GM23248 (cell line): ENCODE measurements around the gene MAPK8IP2. TPM values are rescaled to one million over a fixed set of nuclear protein-coding genes. Genes with fewer than 3 reads are reported as not detected.

Experiments
- DNase-seq: peaks from one replicate; pipeline ENCODE4 v3.0.0-alpha.2; 2015
- H2AFZ ChIP-seq: fragments of 200-600 bp; sonication (generic); 2 replicates; pipeline ENCODE4 v1.6.1; 2016; ENCODE audit warnings: antibody characterized with exemption
- H3F3A ChIP-seq: fragments of 200-600 bp; sonication (generic); 2 replicates; pipeline ENCODE4 v1.6.1; 2016; ENCODE audit warnings: mild to moderate bottlenecking, antibody characterized with exemption, mixed run types; ENCODE audit not compliant: insufficient read depth
- H3K27ac ChIP-seq: fragments of 200-600 bp; sonication (generic); 2 replicates; pipeline ENCODE4 v1.5.1; 2016; ENCODE audit warnings: mild to moderate bottlenecking
- H3K27me3 ChIP-seq: fragments of 200-600 bp; sonication (generic); replicated peaks from 2 replicates; pipeline ENCODE4 v1.6.1; 2016; ENCODE audit warnings: mild to moderate bottlenecking; ENCODE audit not compliant: insufficient read depth
- H3K36me3 ChIP-seq: fragments of 200-600 bp; sonication (generic); 2 replicates; pipeline ENCODE4 v1.6.1; 2016; ENCODE audit warnings: low read depth, mild to moderate bottlenecking
- H3K4me1 ChIP-seq: fragments of 200-600 bp; sonication (generic); 2 replicates; pipeline ENCODE4 v1.6.1; 2016; ENCODE audit warnings: mild to moderate bottlenecking; ENCODE audit not compliant: insufficient read depth
- H3K4me2 ChIP-seq: fragments of 200-600 bp; sonication (generic); one replicate; pipeline ENCODE4 v1.6.1; 2016; ENCODE audit warnings: mild to moderate bottlenecking; ENCODE audit not compliant: unreplicated experiment
- H3K4me3 ChIP-seq: fragments of 200-600 bp; sonication (generic); 2 replicates; pipeline ENCODE4 v1.5.1; 2016; ENCODE audit warnings: mild to moderate bottlenecking
- H3K79me2 ChIP-seq: fragments of 200-600 bp; sonication (generic); 2 replicates; pipeline ENCODE4 v1.6.1; 2016; ENCODE audit warnings: mild to moderate bottlenecking; ENCODE audit not compliant: insufficient read depth
- H3K9ac ChIP-seq: fragments of 200-600 bp; sonication (generic); 2 replicates; pipeline ENCODE4 v1.6.1; 2016; ENCODE audit warnings: mild to moderate bottlenecking
- H3K9me2 ChIP-seq: fragments of 200-600 bp; sonication (generic); 2 replicates; pipeline ENCODE4 v1.6.1; 2016; ENCODE audit warnings: mixed run types, mild to moderate bottlenecking, moderate library complexity; ENCODE audit not compliant: insufficient read depth
- H3K9me3 ChIP-seq: fragments of 200-600 bp; sonication (generic); one replicate; pipeline ENCODE4 v1.6.1; 2017; ENCODE audit warnings: low read depth
- H4K20me1 ChIP-seq: fragments of 200-600 bp; sonication (generic); 2 replicates; pipeline ENCODE4 v1.6.0; 2016; ENCODE audit not compliant: insufficient read depth
- EZH2 ChIP-seq: fragments of 200-600 bp; sonication (generic); IDR thresholded peaks from 2 replicates; pipeline ENCODE4 v1.6.1; 2018; ENCODE audit warnings: antibody characterized with exemption, mild to moderate bottlenecking; ENCODE audit not compliant: insufficient read depth, poor library complexity, severe bottlenecking
- EZH2phosphoT487 ChIP-seq: fragments of 200-600 bp; sonication (generic); IDR thresholded peaks from 2 replicates; pipeline ENCODE4 v1.6.1; 2018; ENCODE audit warnings: antibody characterized with exemption, moderate library complexity, mild to moderate bottlenecking, low read depth; ENCODE audit not compliant: insufficient read depth
- WGBS, 2 experiments: methylation state at CpG; one replicate each; pipeline ENCODE4 v1.1.6; 2015 to 2017; ENCODE audit warnings: low lambda C conversion rate in 2 of 2, low coverage in 1 of 2; ENCODE audit errors: missing lambda C conversion rate in 2 of 2; 5-methylcytosine and 5-hydroxymethylcytosine counted together
- in situ Hi-C: fragments of 300-500 bp; cut with MboI; formaldehyde crosslinking; loops from 2 replicates; pipeline ENCODE4 v1.15.0; 2020
- polyA plus RNA-seq: library from polyadenylated mRNA; unstranded; fragments of >200 nt; fragmentation: Nextera tagmentation; extraction: Ambion mirVana; gene quantifications from 2 replicates; pipeline ENCODE4 v1.2.1, GENCODE V29; 2016
- total RNA-seq: library from RNA; depleted of rRNA; stranded (reverse); fragments of >200 nt; shearing (Covaris generic); gene quantifications from 2 replicates; pipeline ENCODE4 v1.2.3, GENCODE V29; 2014

The MAPK8IP2 gene
- total and polyA plus RNA-seq, 2 experiments from 2014 or later, result 0.06 TPM; not detected in 1

DNA sequence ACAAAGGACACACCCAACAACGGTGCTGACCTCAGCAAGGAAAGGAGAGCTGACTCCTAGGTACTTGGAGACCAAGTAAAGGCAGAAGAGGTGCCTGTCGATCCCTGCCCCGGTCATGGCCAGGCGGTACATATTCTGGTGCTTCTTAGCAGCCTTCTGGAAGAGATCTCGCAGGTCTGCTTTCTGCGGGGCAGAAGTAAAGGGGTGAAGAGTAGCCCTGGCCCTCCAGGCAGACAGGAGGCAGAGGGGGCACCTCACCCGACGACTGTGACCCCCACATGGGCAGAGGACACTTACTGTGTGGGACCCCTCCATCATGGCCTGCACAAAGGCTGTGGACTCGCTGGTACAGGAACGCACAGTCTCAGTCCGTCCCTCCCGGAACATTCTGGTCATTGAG, 29.7 kb upstream of the MAPK8IP2 start:
- no peak for DNase-seq
- Histone ChIP-seq H3K4me3 (no peak overlapping the region), H3K4me2 (no peak overlapping the region), H3K27me3 (no peaks in the 10 kb centered on the region), H3K9ac (no peak overlapping the region), H3K79me2 (no peaks in the 10 kb centered on the region), H3K4me1 (no peaks in the 10 kb centered on the region), H3K9me3 (no peaks in the 10 kb centered on the region), H3K27ac (no peak overlapping the region), H4K20me1 (no peaks in the 10 kb centered on the region), H3K36me3 (no peaks in the 10 kb centered on the region), H2AFZ (no peak overlapping the region), H3F3A (no peaks in the 10 kb centered on the region), H3K9me2 (no peaks in the 10 kb centered on the region)
- in situ Hi-C loops, result no loop called here
- TF ChIP-seq EZH2phosphoT487, result no peak
- no peak for TF ChIP-seq EZH2
- WGBS, 2 experiments, result 90 to 92% methylated on average over 12 of the region's 12 CpGs

DNA sequence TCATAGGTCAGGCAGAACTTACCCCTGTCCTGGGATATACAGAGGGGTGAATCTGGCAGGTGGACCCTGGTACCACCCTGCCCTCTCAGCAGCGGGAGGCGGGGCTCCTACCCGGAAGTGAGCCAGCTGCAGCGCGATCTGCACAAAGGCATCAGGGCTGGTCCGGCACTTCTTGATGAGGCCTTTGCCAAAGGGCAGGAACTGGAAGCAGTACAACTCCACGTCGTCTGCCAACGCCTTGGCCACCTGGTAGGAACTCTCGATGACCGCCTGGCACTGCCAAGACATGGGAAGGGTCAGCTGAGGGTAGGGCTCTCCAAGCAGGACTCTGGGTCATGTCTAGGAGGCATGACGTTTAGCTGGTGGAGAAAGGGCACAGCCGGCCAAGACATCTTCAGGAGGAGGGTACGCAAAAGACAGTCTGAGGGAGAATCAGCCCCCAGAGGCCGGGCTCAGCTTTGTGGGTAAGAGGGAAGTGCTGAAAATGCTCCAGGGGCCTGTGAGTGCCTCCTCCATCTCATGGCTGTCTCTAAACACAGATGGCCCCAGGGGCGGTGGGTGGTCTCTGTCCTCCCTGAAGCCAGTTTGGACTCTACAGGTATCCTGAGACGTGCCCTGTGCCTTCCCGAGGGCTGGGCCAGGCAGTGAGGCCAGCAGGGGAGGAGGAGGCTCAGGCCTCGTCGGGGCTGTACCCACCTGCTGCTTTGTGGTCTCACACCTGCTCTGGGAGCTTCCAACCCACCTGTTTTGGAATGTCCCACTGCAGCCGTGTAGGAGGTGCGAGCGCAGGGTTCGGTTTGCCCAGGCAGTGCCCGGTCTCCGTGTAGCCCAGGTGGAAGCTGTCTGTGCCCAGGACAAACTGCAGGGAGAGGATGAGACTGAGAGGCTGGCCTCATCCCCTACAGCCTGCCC, 29.1 kb upstream of the MAPK8IP2 start:
- H3K9me2 ChIP-seq, result no peaks in the 10 kb centered on the region
- in situ Hi-C loops, result no loop called here
- no peaks in the 10 kb centered on the region for H3K9me3 ChIP-seq
- no peaks in the 10 kb centered on the region for H3K36me3 ChIP-seq
- no peak overlapping the region for H3K4me2 ChIP-seq
- no peaks in the 10 kb centered on the region for H3K27me3 ChIP-seq
- no peaks in the 10 kb centered on the region for H3F3A ChIP-seq
- H3K9ac ChIP-seq, result no peak overlapping the region
- H3K27ac ChIP-seq, result no peak overlapping the region
- 78 to 80% methylated on average over 26 of the region's 26 CpGs for WGBS, 2 experiments
- no peak overlapping the region for H2AFZ ChIP-seq
- H4K20me1 ChIP-seq, result no peaks in the 10 kb centered on the region
- TF ChIP-seq EZH2, result no peak
- no peak for TF ChIP-seq EZH2phosphoT487
- no peak for DNase-seq
- H3K4me1 ChIP-seq, result no peaks in the 10 kb centered on the region
- H3K4me3 ChIP-seq, result no peak overlapping the region
- no peaks in the 10 kb centered on the region for H3K79me2 ChIP-seq

DNA sequence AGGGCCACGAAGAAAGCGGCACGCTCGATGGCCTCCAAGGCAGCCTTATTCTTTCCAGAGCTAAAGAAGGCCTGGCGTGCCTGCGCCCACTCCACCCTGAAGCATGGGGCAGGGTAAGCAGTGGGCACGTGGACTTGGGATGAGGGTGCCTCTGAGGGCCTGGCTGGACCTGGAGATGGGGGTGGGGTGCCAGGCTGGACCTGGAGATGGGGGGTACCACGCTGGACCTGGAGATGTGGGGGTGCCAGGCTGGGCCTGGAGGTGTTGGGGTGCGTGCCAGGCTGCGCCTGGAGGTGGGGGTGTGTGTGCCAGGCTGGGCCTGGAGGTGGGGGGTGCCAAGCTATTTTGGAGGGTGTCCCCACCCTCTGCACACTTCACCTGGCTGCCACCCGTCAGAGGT, 27.6 kb upstream of the MAPK8IP2 start:
- H3K4me1 ChIP-seq, result no peaks in the 10 kb centered on the region; the same call in 1 of the 2 replicates
- no peaks in the 10 kb centered on the region for H3K27me3 ChIP-seq
- in situ Hi-C loops, result no loop called here
- TF ChIP-seq EZH2, result no peak
- H3K9me3 ChIP-seq, result no peaks in the 10 kb centered on the region
- no peaks in the 10 kb centered on the region for H4K20me1 ChIP-seq
- no peaks in the 10 kb centered on the region for H3K79me2 ChIP-seq
- no peak overlapping the region for H2AFZ ChIP-seq
- no peak overlapping the region for H3K4me3 ChIP-seq
- H3K9ac ChIP-seq, result no peak overlapping the region
- no peaks in the 10 kb centered on the region for H3F3A ChIP-seq
- no peaks in the 10 kb centered on the region for H3K9me2 ChIP-seq
- 84 to 85% methylated on average over 10 to 11 of the region's 11 CpGs for WGBS, 2 experiments
- DNase-seq, result no peak
- no peak overlapping the region for H3K27ac ChIP-seq
- H3K36me3 ChIP-seq, result no peaks in the 10 kb centered on the region
- no peak overlapping the region for H3K4me2 ChIP-seq

DNA sequence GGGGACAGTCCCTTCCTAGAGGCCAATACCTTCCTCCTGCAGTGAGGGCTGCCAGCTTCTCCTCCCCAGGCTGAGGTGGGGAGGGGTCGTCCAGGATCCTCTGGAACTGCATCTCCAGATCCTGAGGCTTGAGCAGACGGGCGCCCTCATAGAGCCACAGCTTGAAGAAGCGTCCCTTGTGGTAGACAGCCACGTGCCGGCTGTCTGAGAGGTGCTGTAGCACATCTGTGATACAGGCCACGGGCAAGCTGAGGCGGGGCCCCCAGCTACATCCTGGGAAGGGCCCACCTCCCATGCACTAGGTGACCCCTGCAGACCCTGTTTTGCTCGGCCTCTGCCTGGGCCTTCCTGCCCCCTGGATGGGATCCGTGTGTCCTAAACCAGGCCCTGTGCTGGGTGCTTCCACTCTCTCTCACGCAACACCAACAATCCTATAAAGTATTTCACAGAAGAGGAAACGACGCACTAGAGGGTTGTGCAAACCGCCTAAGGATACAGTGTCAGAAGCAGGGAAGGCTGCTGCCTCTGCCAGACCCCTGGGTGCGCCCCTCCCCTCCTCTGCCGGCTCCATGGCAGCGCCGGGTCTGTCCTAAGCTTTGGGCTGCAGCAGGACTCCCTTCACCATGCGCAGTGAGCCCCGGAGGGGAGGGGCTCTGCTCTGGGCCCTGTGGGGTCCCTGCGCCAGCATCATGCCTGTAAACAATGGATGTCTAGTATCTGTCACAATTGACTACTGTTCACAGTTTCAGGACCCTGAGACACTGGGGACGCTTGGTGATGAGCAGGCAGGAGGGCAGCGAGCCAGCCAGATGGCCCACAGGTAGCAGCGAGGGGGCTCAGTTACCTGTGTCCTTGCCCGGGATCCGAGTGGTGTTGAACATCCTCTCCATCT, 26.9 kb upstream of the MAPK8IP2 start:
- H3K9me2 ChIP-seq, result no peaks in the 10 kb centered on the region
- no peaks in the 10 kb centered on the region for H4K20me1 ChIP-seq
- no peak for DNase-seq
- no peak overlapping the region for H3K27ac ChIP-seq
- in situ Hi-C loops, result no loop called here
- WGBS, 2 experiments, result 78 to 79% methylated on average over 22 to 26 of the region's 26 CpGs
- no peaks in the 10 kb centered on the region for H3K27me3 ChIP-seq
- H3K4me3 ChIP-seq, result no peak overlapping the region
- no peaks in the 10 kb centered on the region for H3K36me3 ChIP-seq
- no peak overlapping the region for H3K9ac ChIP-seq
- no peak overlapping the region for H3K4me2 ChIP-seq
- H2AFZ ChIP-seq, result no peak overlapping the region
- H3F3A ChIP-seq, result no peaks in the 10 kb centered on the region
- H3K4me1 ChIP-seq, result peaks cover 7% of the 10 kb centered on the region
- TF ChIP-seq EZH2phosphoT487 (no peak), EZH2 (no peak)
- H3K9me3 ChIP-seq, result no peaks in the 10 kb centered on the region
- no peaks in the 10 kb centered on the region for H3K79me2 ChIP-seq
